Smooth muscle cell (in vitro differentiated cells): ENCODE data around the gene ACOX1. TPM values are rescaled to one million over a fixed set of nuclear protein-coding genes. Genes with fewer than 3 reads are reported as not detected.

Experiments
- DNase-seq: peaks from one replicate; lab custom pipeline; 2025; ENCODE audit not compliant: unreplicated experiment; lab: John Stamatoyannopoulos, UW
- H2AFZ ChIP-seq: fragments of 200-600 bp; sonication (generic); 2 replicates; pipeline ENCODE4 v1.6.0; 2016; ENCODE audit warnings: antibody characterized with exemption, low read depth, mild to moderate bottlenecking
- H3F3A ChIP-seq: fragments of 200-600 bp; sonication (generic); 2 replicates; pipeline ENCODE4 v1.6.0; 2017; ENCODE audit warnings: antibody characterized with exemption, low read depth
- H3K27ac ChIP-seq: fragments of 200-600 bp; sonication (generic); 2 replicates; pipeline ENCODE4 v1.5.1; 2016; ENCODE audit warnings: low read depth, mild to moderate bottlenecking
- H3K27me3 ChIP-seq: fragments of 200-600 bp; sonication (generic); 2 replicates; pipeline ENCODE4 v1.6.1; 2016; ENCODE audit warnings: low read depth, mild to moderate bottlenecking
- H3K36me3 ChIP-seq: fragments of 200-600 bp; sonication (generic); 2 replicates; pipeline ENCODE4 v1.5.1; 2016; ENCODE audit warnings: low read depth
- H3K4me1 ChIP-seq: fragments of 200-600 bp; sonication (generic); 2 replicates; pipeline ENCODE4 v1.5.1; 2016; ENCODE audit warnings: low read depth
- H3K4me2 ChIP-seq: fragments of 200-600 bp; sonication (generic); 2 replicates; pipeline ENCODE4 v1.6.0; 2016; ENCODE audit warnings: mild to moderate bottlenecking
- H3K4me3 ChIP-seq: fragments of 200-600 bp; sonication (generic); 2 replicates; pipeline ENCODE4 v1.5.1; 2016; ENCODE audit warnings: mild to moderate bottlenecking
- H3K79me2 ChIP-seq: fragments of 200-600 bp; sonication (generic); 2 replicates; pipeline ENCODE4 v1.6.0; 2016; ENCODE audit warnings: low read depth, mild to moderate bottlenecking
- H3K9ac ChIP-seq: fragments of 200-600 bp; sonication (generic); 2 replicates; pipeline ENCODE4 v1.6.0; 2016; ENCODE audit warnings: low read depth
- H3K9me3 ChIP-seq: fragments of 200-600 bp; sonication (generic); replicated peaks from 2 replicates; pipeline ENCODE4 v1.5.1; 2016; ENCODE audit warnings: low read depth
- H4K20me1 ChIP-seq: fragments of 200-600 bp; sonication (generic); 2 replicates; pipeline ENCODE4 v1.6.0; 2016; ENCODE audit warnings: low read depth
- CTCF ChIP-seq: fragments of 200-600 bp; sonication (generic); IDR thresholded peaks from 2 replicates; pipeline ENCODE4 v1.5.1; 2017; ENCODE audit warnings: borderline replicate concordance, mild to moderate bottlenecking, antibody characterized with exemption; ENCODE audit not compliant: insufficient read depth, poor library complexity, severe bottlenecking
- WGBS: methylation state at CpG from one replicate; pipeline ENCODE4 v1.1.7; 2016; ENCODE audit warnings: low lambda C conversion rate; 5-methylcytosine and 5-hydroxymethylcytosine counted together
- polyA plus RNA-seq: library from polyadenylated mRNA; unstranded; fragments of >200 nt; fragmentation: Nextera tagmentation; extraction: Ambion mirVana; gene quantifications from 2 replicates; pipeline ENCODE4 v1.2.1, GENCODE V29; 2016
- total RNA-seq: library from RNA; depleted of rRNA; stranded (reverse); fragments of >200 nt; gene quantifications from 2 replicates; pipeline ENCODE4 v1.2.3, GENCODE V29; 2014

The ACOX1 gene
- total and polyA plus RNA-seq, 2 experiments from 2014 or later, result 25.9 to 35.3 TPM

- Histone ChIP-seq H3K27me3 (no peaks in the 10 kb centered on the region), H3K9me3 (no peaks in the 10 kb centered on the region), H2AFZ (no peak overlapping the region), H3F3A (peaks cover 4% of the 10 kb centered on the region), H3K27ac (no peak overlapping the region), H3K4me1 (peaks cover 8% of the 10 kb centered on the region), H3K4me2 (no peak overlapping the region), H3K79me2 (peaks cover 2% of the 10 kb centered on the region), H4K20me1 (no peaks in the 10 kb centered on the region), H3K36me3 (no peaks in the 10 kb centered on the region), H3K9ac (no peak overlapping the region), H3K4me3 (no peak overlapping the region)
- WGBS, result 96% methylated on average over 14 of the region's 14 CpGs
- no peak for TF ChIP-seq CTCF
- DNase-seq, result no peak
Measured at GRCh38 chr17:75909051-75909811, 69.7 kb downstream of the ACOX1 start.

GRCh38 chr17:75908201-75908600, 70.8 kb downstream of the ACOX1 start:
- Histone ChIP-seq H3F3A (peaks cover 4% of the 10 kb centered on the region), H3K4me1 (peaks cover 16% of the 10 kb centered on the region), H3K9ac (no peak overlapping the region), H2AFZ (no peak overlapping the region), H3K9me3 (no peaks in the 10 kb centered on the region), H4K20me1 (no peaks in the 10 kb centered on the region), H3K27me3 (no peaks in the 10 kb centered on the region), H3K27ac (no peak overlapping the region), H3K4me2 (no peak overlapping the region), H3K4me3 (no peak overlapping the region), H3K36me3 (no peaks in the 10 kb centered on the region), H3K79me2 (peaks cover 7% of the 10 kb centered on the region)
- WGBS, result 67% methylated on average over 6 of the region's 6 CpGs
- no peak for TF ChIP-seq CTCF
- DNase-seq, result no peak

- no peaks in the 10 kb centered on the region for H4K20me1 ChIP-seq
- H3K4me1 ChIP-seq, result peaks cover 16% of the 10 kb centered on the region
- no peaks in the 10 kb centered on the region for H3K36me3 ChIP-seq
- no peak overlapping the region for H3K4me3 ChIP-seq
- H3K79me2 ChIP-seq, result peaks cover 7% of the 10 kb centered on the region
- no peak overlapping the region for H3K9ac ChIP-seq
- TF ChIP-seq CTCF, result no peak
- no peak overlapping the region for H3K27ac ChIP-seq
- DNase-seq, result no peak
- H3K4me2 ChIP-seq, result no peak overlapping the region
- H2AFZ ChIP-seq, result no peak overlapping the region
- no peaks in the 10 kb centered on the region for H3K9me3 ChIP-seq
- H3K27me3 ChIP-seq, result no peaks in the 10 kb centered on the region
- H3F3A ChIP-seq, result peaks cover 4% of the 10 kb centered on the region
- WGBS, result 85% methylated on average over 10 of the region's 10 CpGs
Measured at GRCh38 chr17:75906143-75906884, 72.7 kb downstream of the ACOX1 start.
